Endothelial cell of umbilical vein (primary cell): Measurements from ENCODE around the gene HTR3B. TPM values are rescaled to one million over a fixed set of nuclear protein-coding genes. Genes with fewer than 3 reads are reported as not detected.

ENCODE experiments used
- BruUV-seq: library from RNA; stranded (reverse); fragments of 400-500 nt; replicated peaks from 2 replicates; lab custom pipeline; 2021; lab: Mats Ljungman, UMichigan
- CTCF ChIA-PET: fragments of 300-600, 350-600 bp; sonication (Branson Sonifier 250); formaldehyde crosslinking; loops from one replicate; lab custom pipeline; 2021; ENCODE audit warnings: antibody characterized with exemption, inconsistent platforms; lab: Charles Lee
- POLR2A ChIA-PET: fragments of 300-600, 350-600 bp; sonication (Branson Sonifier 250); formaldehyde crosslinking; loops from one replicate; lab custom pipeline; 2021; ENCODE audit warnings: antibody characterized with exemption, inconsistent platforms; lab: Charles Lee
- DNase-seq: peaks from one replicate; pipeline ENCODE4 v3.0.0-alpha.2; 2011; ENCODE audit warnings: low read depth, low spot score
- FAIRE-seq: peaks from 2 replicates; lab custom pipeline; 2011; peaks lifted over from hg19 to GRCh38; lab: Jason Lieb, UNC
- H2AFZ ChIP-seq: 2 replicates; pipeline ENCODE4 v1.6.0; 2012; ENCODE audit warnings: low read depth, low read length, control low read depth, inconsistent platforms
- H3K27ac ChIP-seq: 2 replicates; pipeline ENCODE4 v1.5.1; 2011; ENCODE audit warnings: low read depth, mild to moderate bottlenecking, control low read depth, low read length, moderate library complexity; ENCODE audit not compliant: insufficient read depth
- H3K27me3 ChIP-seq, 2 experiments: 2 replicates each; pipeline versions ENCODE4 v1.6.0 to v1.6.1; 2011; ENCODE audit warnings: low read length in 2 of 2, mixed read lengths in 1 of 2; ENCODE audit not compliant: control insufficient read depth in 2 of 2, insufficient read depth in 2 of 2
- H3K36me3 ChIP-seq, 2 experiments: 2 replicates in 1 of 2; 3 replicates in 1 of 2; pipeline ENCODE4 v1.5.1; 2011; ENCODE audit warnings: low read length in 2 of 2, mild to moderate bottlenecking in 1 of 2, moderate library complexity in 1 of 2; ENCODE audit not compliant: control insufficient read depth in 2 of 2, insufficient read depth in 2 of 2; ENCODE audit errors: extremely low read depth in 1 of 2
- H3K4me1 ChIP-seq: 3 replicates; pipeline ENCODE4 v1.5.1; 2011; ENCODE audit warnings: mild to moderate bottlenecking, low read length; ENCODE audit not compliant: control insufficient read depth, insufficient read depth; ENCODE audit errors: extremely low read depth
- H3K4me2 ChIP-seq: 2 replicates; pipeline ENCODE4 v1.6.1; 2011; ENCODE audit warnings: low read length, control low read depth, mixed read lengths; ENCODE audit not compliant: insufficient read depth
- H3K4me3 ChIP-seq, 3 experiments: fragments of 200-600 bp in 1 of 3; sonication (generic), shearing (Covaris generic) in 1 of 3; replicated peaks in 1 of 3; 2 replicates each; pipeline ENCODE4 v1.5.1; 2011 to 2016; ENCODE audit warnings: control low read depth in 3 of 3, low read length in 3 of 3, mild to moderate bottlenecking in 2 of 3, inconsistent platforms in 1 of 3, low read depth in 1 of 3, moderate library complexity in 1 of 3; ENCODE audit not compliant: insufficient read depth in 1 of 3
- H3K79me2 ChIP-seq: 2 replicates; pipeline ENCODE4 v1.6.0; 2012; ENCODE audit warnings: low read length, inconsistent platforms; ENCODE audit not compliant: control insufficient read depth, insufficient read depth
- H3K9ac ChIP-seq: replicated peaks from 2 replicates; pipeline ENCODE3; 2011; ENCODE audit warnings: low read length, control low read depth; ENCODE audit not compliant: insufficient read depth; ENCODE audit errors: extremely low read depth
- H3K9me1 ChIP-seq: replicated peaks from 3 replicates; pipeline ENCODE4 v1.6.0; 2011; ENCODE audit warnings: mild to moderate bottlenecking, low read length; ENCODE audit not compliant: control insufficient read depth, insufficient read depth; ENCODE audit errors: extremely low read depth
- H3K9me3 ChIP-seq: replicated peaks from 2 replicates; pipeline ENCODE4 v1.5.1; 2012; ENCODE audit warnings: low read length, inconsistent platforms; ENCODE audit not compliant: control insufficient read depth, insufficient read depth
- H4K20me1 ChIP-seq: replicated peaks from 2 replicates; pipeline ENCODE3; 2011; ENCODE audit warnings: mild to moderate bottlenecking, low read length; ENCODE audit not compliant: control insufficient read depth, insufficient read depth; ENCODE audit errors: extremely low read depth
- EZH2 ChIP-seq: IDR thresholded peaks from 2 replicates; pipeline ENCODE4 v1.6.1; 2012; ENCODE audit warnings: borderline replicate concordance, low read depth, mild to moderate bottlenecking, moderate library complexity, low read length, inconsistent platforms; ENCODE audit not compliant: severe bottlenecking
- FOS ChIP-seq: IDR thresholded peaks from 2 replicates; pipeline ENCODE4 v1.6.1; 2011; ENCODE audit warnings: mild to moderate bottlenecking, low read length, moderate library complexity, borderline replicate concordance; ENCODE audit not compliant: insufficient read depth
- GATA2 ChIP-seq: IDR thresholded peaks from 2 replicates; pipeline ENCODE4 v1.7.0; 2011; ENCODE audit warnings: low read depth, mild to moderate bottlenecking, moderate library complexity, mixed read lengths, low read length; ENCODE audit not compliant: insufficient read length, insufficient read depth
- JUN ChIP-seq: IDR thresholded peaks from 2 replicates; pipeline ENCODE4 v1.6.1; 2011; ENCODE audit warnings: borderline replicate concordance, low read depth; ENCODE audit not compliant: insufficient read length, insufficient read depth
- MYC ChIP-seq: IDR thresholded peaks from one replicate; pipeline ENCODE4 v1.6.1; 2011; ENCODE audit warnings: mild to moderate bottlenecking, low read depth, low read length
- POLR2A ChIP-seq: IDR thresholded peaks from 2 replicates; pipeline ENCODE4 v1.6.1; 2012; ENCODE audit warnings: low read depth, mild to moderate bottlenecking, control low read depth, low read length
- POLR2AphosphoS5 ChIP-seq: IDR thresholded peaks from 2 replicates; pipeline ENCODE4 v1.6.1; 2012; ENCODE audit warnings: low read depth, mild to moderate bottlenecking, control low read depth, low read length, moderate library complexity; ENCODE audit not compliant: insufficient read depth
- dilution Hi-C: fragments of 300-500 bp; cut with MboI; formaldehyde crosslinking; loops from one replicate; pipeline ENCODE4 v1.15.0; 2019; ENCODE audit warnings: low sequenced_read_pairs; ENCODE audit not compliant: extremely low pct_ligation_motif_present
- intact Hi-C: fragments of 100-400 bp; cut with micrococcal nuclease; formaldehyde crosslinking; loops from one replicate; pipeline ENCODE4 v1.10.0; 2022
- polyA plus RNA-seq, 4 experiments: library from polyadenylated mRNA; depleted of rRNA in 3 of 4; stranded (reverse) in 3 of 4; unstranded in 1 of 4; fragments of >200 nt; gene quantifications; 2 replicates each; pipeline versions ENCODE4 v1.2.1 to v1.2.3, GENCODE V29; 2011 to 2012; ENCODE audit warnings: missing spikeins in 1 of 4
- total RNA-seq: library from RNA; stranded (reverse); gene quantifications from 2 replicates; pipeline ENCODE4 v1.2.3, GENCODE V29; 2021
- TF ChIP-seq, protein P1 (sequence below), 2 donors: IDR thresholded peaks; 1 replicate in 1 of 2; 2 replicates in 1 of 2; pipeline ENCODE4 v1.5.1; 2011; ENCODE audit warnings: low read length in 2 of 2, mild to moderate bottlenecking in 2 of 2, moderate library complexity in 2 of 2, control low read depth in 1 of 2, inconsistent platforms in 1 of 2, low read depth in 1 of 2; ENCODE audit not compliant: insufficient read depth in 1 of 2; ENCODE audit errors: extremely low read depth in 1 of 2
- TF ChIP-seq, protein P2 (sequence below): IDR thresholded peaks from 2 replicates; pipeline ENCODE4 v1.6.1; 2011; ENCODE audit not compliant: insufficient read depth, insufficient read length

HTR3B gene
- total and polyA plus RNA-seq, 2 donors (not counting 3 experiments of a cell fraction or from before 2014, with no cell fraction given) = not detected

DNA sequence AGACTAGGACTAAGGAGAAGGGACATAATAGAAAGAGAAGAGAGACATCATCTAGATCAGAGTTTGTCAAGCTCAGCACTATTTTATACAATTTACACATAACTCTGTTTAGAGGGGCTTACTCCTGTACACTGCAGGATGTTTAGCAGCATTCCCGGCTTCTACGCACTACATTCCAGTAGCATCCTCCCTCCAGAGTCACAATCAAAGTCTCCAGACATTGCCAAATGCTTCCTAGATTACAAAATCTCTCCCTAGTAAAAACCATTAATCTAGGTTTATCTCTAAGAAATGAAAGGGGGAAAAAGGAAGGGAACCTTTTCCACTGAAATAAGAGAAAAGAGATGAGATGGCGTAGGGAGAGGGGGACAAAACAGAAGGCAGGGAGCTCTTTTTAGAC is 33.3 kb upstream of the HTR3B start:
- no peak overlapping the region for H3K4me2 ChIP-seq
- dilution Hi-C loops (no loop called here), intact Hi-C loops (no loop called here)
- TF ChIP-seq, protein P1, sequence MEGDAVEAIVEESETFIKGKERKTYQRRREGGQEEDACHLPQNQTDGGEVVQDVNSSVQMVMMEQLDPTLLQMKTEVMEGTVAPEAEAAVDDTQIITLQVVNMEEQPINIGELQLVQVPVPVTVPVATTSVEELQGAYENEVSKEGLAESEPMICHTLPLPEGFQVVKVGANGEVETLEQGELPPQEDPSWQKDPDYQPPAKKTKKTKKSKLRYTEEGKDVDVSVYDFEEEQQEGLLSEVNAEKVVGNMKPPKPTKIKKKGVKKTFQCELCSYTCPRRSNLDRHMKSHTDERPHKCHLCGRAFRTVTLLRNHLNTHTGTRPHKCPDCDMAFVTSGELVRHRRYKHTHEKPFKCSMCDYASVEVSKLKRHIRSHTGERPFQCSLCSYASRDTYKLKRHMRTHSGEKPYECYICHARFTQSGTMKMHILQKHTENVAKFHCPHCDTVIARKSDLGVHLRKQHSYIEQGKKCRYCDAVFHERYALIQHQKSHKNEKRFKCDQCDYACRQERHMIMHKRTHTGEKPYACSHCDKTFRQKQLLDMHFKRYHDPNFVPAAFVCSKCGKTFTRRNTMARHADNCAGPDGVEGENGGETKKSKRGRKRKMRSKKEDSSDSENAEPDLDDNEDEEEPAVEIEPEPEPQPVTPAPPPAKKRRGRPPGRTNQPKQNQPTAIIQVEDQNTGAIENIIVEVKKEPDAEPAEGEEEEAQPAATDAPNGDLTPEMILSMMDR (IDR thresholded peaks at IDR 0.05; ENCODE audit: extremely low read depth in 1 of 2, insufficient read depth in 1 of 2, low read depth in 1 of 2, low read length in 2 of 2) = no peak
- TF ChIP-seq MYC = no peak
- no peak for TF ChIP-seq POLR2A
- no peak for TF ChIP-seq GATA2
- DNase-seq = no peak
- H3K79me2 ChIP-seq = peaks cover 8% of the 10 kb centered on the region
- H4K20me1 ChIP-seq = no peaks in the 10 kb centered on the region
- H3K4me1 ChIP-seq = peaks cover 19% of the 10 kb centered on the region
- no peak overlapping the region for H3K27ac ChIP-seq
- FAIRE-seq = no peak
- no peaks in the 10 kb centered on the region for H3K9me1 ChIP-seq
- H3K27me3 ChIP-seq = no peaks in the 10 kb centered on the region
- no peak overlapping the region for H3K4me3 ChIP-seq
- no TSS peak for BruUV-seq
- H3K9me3 ChIP-seq = no peaks in the 10 kb centered on the region
- ChIA-PET POLR2A (no interaction called here), CTCF (interaction anchor here (0.9 kb wide), 1 partner anchor 25 kb away, joined by 3 read pairs; no protein-coding TSS in a partner anchor)
- no peaks in the 10 kb centered on the region for H3K36me3 ChIP-seq
- H3K9ac ChIP-seq = no peak overlapping the region
- H2AFZ ChIP-seq = no peak overlapping the region

DNA sequence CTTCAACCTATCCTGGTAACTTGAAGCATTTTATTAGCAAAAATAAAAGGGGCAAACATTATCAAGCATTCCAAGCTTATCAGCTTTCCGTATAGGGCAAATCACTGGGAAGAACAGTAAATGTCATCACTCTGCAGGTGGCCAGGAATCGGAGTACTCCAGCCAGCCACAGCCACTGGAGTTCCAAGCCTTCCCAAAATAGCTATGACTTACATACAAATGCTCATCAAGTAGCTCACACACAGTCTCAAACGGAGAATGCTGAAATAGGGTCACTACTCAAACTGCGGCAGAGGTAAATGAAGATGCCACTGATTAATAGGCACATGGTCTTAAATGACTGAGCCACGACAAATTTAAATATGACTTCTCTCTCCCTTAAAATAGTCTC is 31.4 kb upstream of the HTR3B start:
- H4K20me1 ChIP-seq = no peaks in the 10 kb centered on the region
- TF ChIP-seq, protein P2, sequence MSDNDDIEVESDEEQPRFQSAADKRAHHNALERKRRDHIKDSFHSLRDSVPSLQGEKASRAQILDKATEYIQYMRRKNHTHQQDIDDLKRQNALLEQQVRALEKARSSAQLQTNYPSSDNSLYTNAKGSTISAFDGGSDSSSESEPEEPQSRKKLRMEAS = no peak
- TF ChIP-seq MYC = no peak
- no peak for TF ChIP-seq FOS
- TF ChIP-seq GATA2 = no peak
- TF ChIP-seq EZH2 = no peak
- TF ChIP-seq POLR2A = no peak
- no peak for TF ChIP-seq JUN
- TF ChIP-seq, protein P1 (IDR thresholded peaks at IDR 0.05; ENCODE audit: extremely low read depth in 1 of 2, insufficient read depth in 1 of 2, low read depth in 1 of 2, low read length in 2 of 2) = no peak
- TF ChIP-seq POLR2AphosphoS5 = no peak
- H3K9me1 ChIP-seq = no peaks in the 10 kb centered on the region
- peak overlapping the region; percentile 49 for H3K4me2 ChIP-seq
- CTCF ChIA-PET = interaction anchor here (1.0 to 1.6 kb wide), 5 partner anchors 9 to 100 kb away, joined by 3 to 6 read pairs (median 4); partner anchors contain the start of gene ZW10
- no TSS peak for BruUV-seq
- dilution Hi-C loops = no loop called here
- peaks cover 6% of the 10 kb centered on the region for H3K79me2 ChIP-seq
- no peak overlapping the region for H3K27ac ChIP-seq
- no peaks in the 10 kb centered on the region for H3K27me3 ChIP-seq
- H3K36me3 ChIP-seq = no peaks in the 10 kb centered on the region
- POLR2A ChIA-PET = no interaction called here
- intact Hi-C loops = no loop called here
- H3K9ac ChIP-seq = no peak overlapping the region
- no peak overlapping the region for H2AFZ ChIP-seq
- FAIRE-seq (no peak), DNase-seq (peak; percentile 21)
- peak overlapping the region in 1 of 3 experiments; percentile 29 for H3K4me3 ChIP-seq
- no peaks in the 10 kb centered on the region for H3K9me3 ChIP-seq
- H3K4me1 ChIP-seq = peaks cover 24% of the 10 kb centered on the region
